GM19099 (cell line): Measurements from ENCODE around the gene ERRFI1.

Experiments used
- POLR2A ChIP-seq: IDR thresholded peaks from 3 replicates; pipeline ENCODE4 v1.6.1; 2011; ENCODE audit warnings: low read depth; ENCODE audit not compliant: insufficient read length; ENCODE audit errors: extremely low read depth

The ERRFI1 gene

DNA sequence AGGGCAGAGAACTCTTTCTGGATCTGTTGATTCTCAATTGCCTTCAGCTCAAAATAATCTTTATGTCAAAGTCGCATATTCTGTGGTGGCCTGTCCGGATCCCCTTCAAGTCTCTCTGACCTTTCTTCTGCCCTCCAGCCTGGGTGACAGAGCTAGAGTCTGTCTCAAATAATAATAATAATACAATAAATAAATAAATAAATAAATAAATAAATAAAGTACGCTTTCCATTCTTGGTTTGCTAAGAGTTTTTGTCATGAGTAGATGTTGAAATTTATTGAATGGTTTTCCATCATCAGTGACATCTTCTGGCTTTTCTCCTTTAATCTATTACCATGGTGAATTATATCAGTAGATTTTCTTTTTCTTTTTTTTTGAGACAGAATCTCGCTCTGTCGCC lies 30.7 kb downstream of the ERRFI1 start:
- no peak for TF ChIP-seq POLR2A

DNA sequence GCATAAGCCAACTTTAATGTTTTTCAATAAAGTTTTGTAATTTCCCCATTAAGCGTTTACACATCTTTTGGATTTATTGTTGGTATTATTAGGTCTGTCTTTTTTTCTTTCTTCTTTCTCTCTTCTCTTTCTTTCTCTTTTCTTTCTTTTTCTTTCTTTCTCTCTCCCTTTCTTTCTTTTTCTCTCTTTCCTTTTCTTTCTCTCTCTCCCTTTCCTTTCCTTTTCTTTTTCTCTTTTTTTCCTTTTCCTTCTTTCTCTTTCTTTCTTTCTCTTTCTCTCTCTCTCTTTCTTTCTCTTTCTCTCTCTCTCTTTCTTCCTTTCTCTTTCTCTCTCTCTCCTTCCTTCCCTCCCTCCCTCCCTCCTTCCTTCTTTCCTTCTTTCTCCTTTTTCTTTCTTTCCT lies 31.3 kb downstream of the ERRFI1 start:
- no peak for TF ChIP-seq POLR2A

DNA sequence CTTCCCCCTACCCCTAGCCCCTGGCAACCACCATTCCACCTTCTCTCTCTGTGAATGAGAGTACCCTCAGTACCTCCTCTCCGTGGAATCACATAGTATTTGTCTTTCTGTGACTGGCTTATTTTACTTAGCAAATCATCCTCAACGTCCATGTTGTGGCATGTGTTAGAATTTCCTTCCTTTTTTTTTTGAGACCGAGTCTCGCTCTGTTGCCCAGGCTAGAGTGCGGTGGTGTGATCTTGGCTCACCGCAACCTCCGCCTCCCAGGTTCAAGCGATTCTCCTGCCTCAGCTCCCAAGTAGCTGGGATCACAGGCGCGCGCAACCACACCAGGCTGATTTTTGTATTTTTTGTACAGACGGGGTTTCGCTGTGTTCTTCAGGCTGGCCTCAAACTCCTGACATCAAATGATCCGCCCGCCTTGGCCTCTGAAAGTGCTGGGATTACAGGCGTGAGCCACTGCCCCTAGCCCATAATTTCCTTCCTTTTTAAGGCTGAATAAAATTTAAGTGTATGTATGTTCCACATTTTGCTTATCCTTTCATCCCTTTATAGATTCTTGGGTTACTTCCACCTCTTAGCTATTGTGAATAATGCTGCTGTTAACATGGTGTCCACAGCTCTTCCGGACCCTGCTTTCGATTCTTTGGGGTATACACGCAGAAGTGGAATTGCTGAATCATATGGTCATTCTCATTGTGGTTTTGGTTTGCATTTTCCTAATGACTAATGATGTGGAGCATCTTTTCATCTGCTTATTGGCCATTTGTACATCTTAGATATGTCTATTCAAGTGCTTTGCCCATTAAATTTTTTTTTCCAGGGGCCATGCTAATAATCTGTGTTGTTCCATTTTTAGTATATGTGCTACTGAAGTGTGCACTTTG lies 32.3 kb downstream of the ERRFI1 start:
- no peak for TF ChIP-seq POLR2A

DNA sequence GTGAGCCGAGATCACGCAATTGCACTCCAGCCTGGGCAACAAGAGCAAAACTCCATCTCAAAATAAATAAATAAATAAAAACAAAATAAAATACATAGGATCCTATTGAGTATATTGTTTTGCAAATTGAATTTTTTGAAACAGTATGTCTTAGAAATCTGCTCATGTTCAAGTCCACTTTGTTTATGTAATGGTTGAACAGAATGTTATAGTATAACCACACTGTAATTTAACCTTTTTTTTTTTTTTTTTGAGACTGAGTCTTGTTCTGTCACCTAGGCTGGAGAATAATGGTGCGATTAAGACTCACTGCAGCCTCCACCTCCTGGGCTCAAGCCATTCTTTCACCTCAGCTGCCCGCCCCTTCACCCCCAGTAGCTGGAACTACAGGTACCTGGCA lies 33.2 kb downstream of the ERRFI1 start:
- no peak for TF ChIP-seq POLR2A

DNA sequence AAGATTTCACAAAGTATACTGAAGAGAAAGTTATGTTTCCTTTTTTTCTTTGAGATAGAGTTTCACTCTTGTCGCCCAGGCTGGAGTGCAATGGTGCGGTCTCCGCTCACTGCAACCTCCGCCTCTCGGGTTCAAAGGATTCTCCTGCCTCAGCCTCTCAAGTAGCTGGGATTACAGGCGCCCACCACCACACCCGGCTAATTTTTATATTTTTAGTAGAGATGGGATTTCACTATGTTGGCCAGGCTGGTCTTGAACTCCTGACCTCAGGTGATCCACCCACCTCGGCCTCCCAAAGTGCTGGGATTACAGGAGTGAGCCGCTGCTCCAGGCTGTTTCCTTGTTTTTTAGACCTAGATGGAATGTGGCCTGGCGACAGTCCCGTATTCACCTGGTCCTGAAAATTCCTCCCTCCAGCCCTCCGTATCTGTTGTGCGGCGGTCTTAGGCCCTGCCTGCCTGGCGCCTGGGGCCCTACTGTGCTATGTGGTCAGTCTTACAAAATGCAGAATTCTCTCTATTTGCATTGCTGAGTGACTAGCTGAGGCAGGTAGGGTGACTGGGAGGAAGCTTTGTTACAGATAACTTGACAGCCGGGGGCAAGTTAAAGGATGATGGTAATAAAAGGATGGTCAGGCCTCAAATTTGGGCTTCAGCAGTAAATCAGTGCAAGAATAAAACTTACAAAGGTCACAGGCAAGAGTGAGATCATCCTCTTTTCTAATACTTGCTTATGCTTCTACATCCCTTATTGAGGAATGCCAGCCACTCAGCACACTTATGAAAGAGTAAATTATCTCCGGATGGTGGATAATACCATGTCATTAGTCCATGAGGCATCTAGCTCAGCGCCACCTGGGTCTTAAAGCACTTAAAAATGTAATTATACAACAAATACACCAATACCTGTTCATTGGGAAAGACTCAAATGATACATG lies 34.3 kb downstream of the ERRFI1 start:
- TF ChIP-seq POLR2A, result no peak

DNA sequence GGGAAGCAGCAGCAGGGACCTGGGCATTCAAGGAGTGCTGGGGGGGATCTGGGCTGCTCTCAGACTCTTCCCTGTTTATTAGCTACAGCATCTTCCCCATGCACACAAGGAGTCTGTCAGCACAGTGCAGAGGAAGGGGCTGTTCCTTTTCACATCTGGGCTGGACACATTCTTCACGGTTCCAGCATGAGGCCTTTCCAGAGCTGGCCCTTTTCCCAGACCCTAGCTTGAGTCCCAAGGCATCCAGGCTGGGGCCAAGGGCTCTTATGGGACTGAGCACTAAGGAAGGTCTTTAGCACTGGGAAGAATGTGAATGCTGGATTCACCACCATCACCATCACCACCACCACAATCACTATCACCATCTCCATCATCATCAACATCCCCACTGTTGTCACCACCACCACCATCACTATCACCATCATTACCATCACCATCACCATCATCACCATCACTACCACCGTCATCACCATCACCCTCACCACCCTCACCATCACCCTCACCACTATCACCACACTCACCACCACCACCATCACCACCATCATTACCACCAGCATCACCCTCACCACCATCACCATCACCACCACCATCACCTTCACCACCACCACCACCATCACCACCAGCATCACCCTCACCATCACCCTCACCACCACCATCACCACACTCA lies 36.2 kb downstream of the ERRFI1 start:
- no peak for TF ChIP-seq POLR2A

DNA sequence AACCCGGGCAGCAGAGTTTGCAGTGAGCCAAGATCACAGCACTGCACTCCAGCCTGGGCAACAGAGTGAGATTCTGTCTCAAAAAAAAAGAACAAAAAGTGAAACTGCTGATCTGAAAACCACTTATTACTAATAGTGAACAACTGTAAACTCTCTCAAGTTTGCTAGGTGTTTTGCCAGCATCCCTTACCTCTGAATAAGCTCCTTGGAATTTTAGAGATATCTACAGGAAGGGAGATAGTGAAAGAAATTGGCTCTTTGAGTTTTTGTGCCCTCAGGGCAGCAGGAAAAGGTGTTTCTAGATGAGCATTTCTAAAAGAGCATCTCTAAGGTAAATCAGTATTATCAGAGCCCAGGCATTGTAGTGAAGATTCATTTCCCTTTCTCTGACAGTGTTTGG lies 37.5 kb downstream of the ERRFI1 start:
- TF ChIP-seq POLR2A, result no peak

DNA sequence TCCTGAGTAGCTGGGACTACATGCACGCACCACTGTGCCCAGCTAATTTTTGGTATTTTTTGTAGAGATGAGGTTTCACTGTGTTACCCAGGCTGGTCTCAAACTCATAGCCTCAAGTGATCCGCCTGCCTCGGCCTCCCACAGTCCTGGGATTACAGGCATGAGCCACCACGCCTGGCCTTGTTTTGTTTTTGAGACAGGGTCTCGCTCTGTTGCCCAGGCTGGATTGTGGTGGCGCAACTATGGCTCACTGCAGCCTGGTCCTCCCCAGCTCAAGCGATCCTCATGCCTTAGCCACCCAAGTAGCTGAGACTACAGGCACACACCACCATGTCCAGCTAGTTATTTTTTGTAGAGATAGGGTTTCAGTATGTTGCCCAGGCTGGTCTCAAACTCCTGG lies 38.6 kb downstream of the ERRFI1 start:
- TF ChIP-seq POLR2A, result no peak

DNA sequence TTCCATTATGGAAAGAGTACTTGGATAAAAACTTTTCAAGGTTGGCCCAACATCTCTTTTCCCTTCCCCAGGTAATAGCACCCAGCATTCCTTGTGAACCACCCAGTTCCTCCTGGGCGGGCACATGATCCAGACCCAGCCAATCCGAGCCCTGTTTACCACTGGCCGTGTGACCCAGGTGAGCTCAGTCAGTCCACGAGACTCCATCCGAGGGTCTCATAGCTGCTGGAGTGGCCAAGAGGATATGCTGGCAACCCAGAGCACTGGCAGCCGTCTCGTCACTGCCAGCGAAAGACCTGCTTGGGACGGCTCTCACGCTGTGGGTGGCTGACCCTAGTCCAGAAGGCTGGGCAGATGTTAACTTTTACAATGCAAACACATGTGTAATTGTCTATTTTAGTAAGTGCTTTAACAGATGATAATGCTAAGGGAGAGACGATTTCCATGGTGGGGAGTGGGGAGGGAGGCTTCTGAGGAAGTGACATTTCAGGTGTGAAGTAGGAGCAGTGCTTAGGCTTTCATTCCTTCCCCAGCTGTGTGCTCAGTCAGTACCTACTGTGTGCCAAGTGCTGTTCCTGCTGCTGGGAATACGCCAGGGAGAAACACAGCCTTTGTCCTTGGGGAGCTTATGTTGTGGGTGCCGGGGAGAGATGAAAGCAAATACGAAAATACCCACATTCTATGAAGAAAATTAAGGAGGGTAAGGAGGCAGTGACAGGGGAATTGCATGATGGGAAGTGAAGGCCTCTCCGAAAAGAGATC lies 40.1 kb downstream of the ERRFI1 start:
- TF ChIP-seq POLR2A, result no peak

DNA sequence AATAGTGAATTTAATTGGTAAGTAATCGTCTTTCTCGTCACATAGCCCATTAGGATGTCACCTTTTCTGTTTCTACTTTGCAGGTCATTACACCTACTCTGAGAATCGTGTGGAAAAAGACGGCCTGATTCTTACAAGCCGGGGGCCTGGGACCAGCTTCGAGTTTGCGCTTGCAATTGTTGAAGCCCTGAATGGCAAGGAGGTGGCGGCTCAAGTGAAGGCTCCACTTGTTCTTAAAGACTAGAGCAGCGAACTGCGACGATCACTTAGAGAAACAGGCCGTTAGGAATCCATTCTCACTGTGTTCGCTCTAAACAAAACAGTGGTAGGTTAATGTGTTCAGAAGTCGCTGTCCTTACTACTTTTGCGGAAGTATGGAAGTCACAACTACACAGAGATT lies 41.3 kb downstream of the ERRFI1 start:
- TF ChIP-seq POLR2A, result no peak

DNA sequence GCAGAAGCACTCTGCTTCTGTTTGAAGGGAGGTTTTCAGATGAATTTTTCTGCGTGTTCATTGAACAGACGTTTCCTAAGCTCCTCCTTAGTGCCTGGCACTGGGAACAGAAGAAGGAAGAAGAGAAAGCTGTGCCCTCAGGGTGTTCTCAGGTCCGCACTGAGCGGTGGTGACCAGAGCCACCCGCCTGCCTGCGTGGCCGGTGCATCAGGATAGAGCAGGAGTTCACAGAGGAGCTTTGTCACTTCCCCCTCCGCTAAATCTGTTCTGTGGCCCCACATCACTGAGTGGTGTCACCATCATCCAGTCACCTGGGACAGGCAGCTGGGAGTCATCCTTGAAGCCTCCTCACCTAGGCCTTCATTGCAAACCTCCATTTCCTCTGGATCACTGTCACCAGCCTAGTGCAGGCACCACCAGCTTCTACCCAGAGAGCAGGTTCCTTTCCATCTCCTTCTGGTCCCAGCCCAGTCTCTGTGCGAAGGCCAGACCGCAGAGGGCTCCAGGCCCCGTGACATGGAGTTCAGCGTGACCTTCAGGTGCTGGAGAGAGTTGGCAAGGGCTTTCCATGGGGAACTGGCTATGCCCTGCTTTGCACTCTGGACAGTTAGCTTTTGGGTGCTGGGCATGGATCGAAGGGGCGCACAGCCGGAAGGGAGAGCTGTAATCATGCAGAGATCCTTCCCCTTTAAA lies 42.9 kb downstream of the ERRFI1 start:
- no peak for TF ChIP-seq POLR2A

DNA sequence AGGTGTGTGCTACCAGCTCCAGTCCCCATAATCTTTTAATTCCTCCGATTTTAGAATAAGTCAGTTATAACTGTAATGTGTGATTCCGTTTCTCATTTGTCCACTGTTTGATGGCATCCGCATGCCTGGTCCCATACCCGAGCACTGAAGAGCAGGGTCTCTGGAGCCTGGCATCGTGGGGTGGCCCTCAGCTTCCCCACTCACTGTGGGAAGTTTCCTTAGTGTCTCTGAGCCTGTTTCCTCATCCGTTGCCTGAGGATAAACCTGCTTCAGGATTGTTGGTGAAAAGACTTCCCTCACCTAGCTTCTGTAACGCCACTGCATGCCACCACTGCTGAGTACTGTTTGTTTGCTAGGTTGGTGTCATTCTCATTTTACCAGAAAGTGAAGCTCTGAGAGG lies 45.1 kb downstream of the ERRFI1 start:
- no peak for TF ChIP-seq POLR2A

DNA sequence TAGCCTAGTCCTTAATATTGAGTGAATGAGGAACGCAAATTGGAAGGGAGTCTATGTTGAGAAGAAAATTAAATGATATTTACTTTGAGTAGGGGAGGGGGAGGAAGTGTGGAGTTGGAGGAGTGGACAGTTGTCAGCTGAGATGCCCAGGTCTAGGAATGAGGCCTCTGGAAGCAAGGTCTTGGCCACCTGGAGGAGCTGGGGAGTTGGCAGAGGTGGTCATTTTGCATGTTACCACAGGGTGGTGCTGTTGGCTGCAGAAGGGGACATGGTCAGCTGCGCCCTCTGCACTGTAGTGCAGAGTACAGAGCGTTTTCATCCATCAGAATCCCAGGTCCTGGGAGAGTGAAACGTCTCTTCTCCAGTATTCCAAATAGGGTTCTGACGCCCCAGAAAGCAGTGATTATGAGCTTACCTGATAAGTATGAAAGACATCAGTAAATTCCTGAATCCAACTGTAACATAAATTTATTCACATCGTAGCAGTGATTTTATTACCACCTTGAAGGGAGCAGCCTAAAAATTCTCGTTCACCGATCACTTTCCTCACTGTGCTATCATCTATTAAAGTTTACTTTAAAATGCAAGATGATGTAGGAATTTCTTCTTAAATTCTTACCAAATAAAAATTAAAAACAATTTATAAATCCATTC lies 50.8 kb downstream of the ERRFI1 start:
- no peak for TF ChIP-seq POLR2A

DNA sequence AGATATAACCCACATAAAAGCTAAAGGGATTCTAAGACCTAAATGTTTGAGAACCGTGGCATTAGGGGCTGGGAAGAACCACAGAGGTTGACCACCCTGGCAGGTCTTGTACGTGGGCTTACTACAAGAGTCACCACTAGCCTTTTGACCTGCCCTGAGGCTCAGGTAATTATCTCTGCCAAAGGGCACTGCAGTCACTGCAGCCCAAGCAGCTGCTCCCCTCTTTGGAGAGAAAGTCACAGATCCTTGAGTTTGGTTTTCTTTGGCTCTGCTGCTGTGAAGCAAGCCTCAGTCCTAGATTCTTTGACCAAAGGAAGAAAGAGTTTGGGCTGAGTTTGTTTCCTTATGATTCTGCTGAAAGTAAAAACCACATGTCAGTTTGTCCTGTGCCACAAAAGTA lies 53.0 kb downstream of the ERRFI1 start:
- TF ChIP-seq POLR2A, result no peak

DNA sequence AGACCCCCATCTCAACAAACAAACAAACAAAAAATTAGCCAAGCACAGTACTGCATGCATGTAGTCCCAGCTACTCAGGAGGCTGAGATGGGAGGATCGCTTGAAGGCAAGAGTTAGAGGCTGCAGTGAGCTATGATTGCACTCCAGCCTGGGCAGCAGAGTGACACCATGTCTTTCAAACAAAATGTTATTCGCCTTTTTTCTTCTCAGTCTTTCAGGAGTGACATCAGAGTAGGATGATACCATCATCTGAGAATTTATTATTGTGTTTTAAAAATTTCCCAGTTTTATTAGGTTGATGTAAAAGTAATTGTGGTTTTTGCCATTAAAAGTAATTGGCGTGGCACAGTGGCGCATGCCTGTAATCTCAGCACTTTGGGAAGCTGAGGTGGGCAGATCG lies 53.8 kb downstream of the ERRFI1 start:
- no peak for TF ChIP-seq POLR2A
